Measurements from ENCODE around the gene HDAC11.

- TF ChIP-seq CTCF (IDR thresholded peaks at IDR 0.05), result no peak
- TF ChIP-seq POLR2A (IDR thresholded peaks at IDR 0.05), result no peak
These were observed 53.8 kb downstream of the HDAC11 start for GRCh38 chr3:13533885-13534301.
